ENCODE data around the gene TTC7B. TPM values are rescaled to one million over a fixed set of nuclear protein-coding genes. Genes with fewer than 3 reads are reported as not detected.

The TTC7B gene
- total RNA-seq, 4 donors from 2014 or later: 35.0 to 78.7 (median 36.8) TPM

DNA sequence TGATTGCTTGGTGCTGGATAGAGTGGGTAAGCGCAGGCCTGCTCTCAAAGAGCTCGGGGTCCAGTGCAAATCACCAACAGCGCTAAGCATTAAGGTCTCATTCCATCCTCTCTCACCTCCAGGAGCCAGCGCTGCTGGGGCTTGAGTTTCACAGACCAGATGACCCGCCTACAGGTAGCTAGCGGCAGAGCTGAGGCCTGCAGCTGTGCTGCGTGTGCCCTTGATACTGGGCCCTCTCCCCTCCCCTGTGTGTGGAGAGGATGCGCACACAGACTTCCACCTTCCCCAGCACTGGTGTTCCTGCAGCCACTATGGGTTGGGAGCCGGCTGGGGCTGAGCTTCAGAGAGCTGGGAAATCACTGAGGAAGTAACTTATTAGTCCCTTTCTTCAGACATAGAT, 269.5 kb downstream of the TTC7B start:
- Histone ChIP-seq H3K36me3 (no peaks in the 10 kb centered on the region), H3K9me3 (no peaks in the 10 kb centered on the region), H3K4me3 (no peak overlapping the region), H3K27me3 (no peaks in the 10 kb centered on the region), H3K4me1 (peaks cover 25% of the 10 kb centered on the region in 2 donors), H3K27ac (peak overlapping the region; percentile 66 to 84 (median 77))
- no peak for ATAC-seq
- intact Hi-C loops (cut with DNase I; ENCODE audit: low total_unique reads): no loop called here
- DNase-seq: no peak
- in situ Hi-C loops (cut with MboI; ENCODE audit: low sequenced_read_pairs in 4 of 4): no loop called here
- TF ChIP-seq POLR2A (IDR thresholded peaks at IDR 0.05): no peak
- TF ChIP-seq, protein P1, sequence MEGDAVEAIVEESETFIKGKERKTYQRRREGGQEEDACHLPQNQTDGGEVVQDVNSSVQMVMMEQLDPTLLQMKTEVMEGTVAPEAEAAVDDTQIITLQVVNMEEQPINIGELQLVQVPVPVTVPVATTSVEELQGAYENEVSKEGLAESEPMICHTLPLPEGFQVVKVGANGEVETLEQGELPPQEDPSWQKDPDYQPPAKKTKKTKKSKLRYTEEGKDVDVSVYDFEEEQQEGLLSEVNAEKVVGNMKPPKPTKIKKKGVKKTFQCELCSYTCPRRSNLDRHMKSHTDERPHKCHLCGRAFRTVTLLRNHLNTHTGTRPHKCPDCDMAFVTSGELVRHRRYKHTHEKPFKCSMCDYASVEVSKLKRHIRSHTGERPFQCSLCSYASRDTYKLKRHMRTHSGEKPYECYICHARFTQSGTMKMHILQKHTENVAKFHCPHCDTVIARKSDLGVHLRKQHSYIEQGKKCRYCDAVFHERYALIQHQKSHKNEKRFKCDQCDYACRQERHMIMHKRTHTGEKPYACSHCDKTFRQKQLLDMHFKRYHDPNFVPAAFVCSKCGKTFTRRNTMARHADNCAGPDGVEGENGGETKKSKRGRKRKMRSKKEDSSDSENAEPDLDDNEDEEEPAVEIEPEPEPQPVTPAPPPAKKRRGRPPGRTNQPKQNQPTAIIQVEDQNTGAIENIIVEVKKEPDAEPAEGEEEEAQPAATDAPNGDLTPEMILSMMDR (IDR thresholded peaks at IDR 0.05 in 4 of 5, conservative IDR thresholded peaks at IDR 0.05 in 1 of 5): no peak

DNA sequence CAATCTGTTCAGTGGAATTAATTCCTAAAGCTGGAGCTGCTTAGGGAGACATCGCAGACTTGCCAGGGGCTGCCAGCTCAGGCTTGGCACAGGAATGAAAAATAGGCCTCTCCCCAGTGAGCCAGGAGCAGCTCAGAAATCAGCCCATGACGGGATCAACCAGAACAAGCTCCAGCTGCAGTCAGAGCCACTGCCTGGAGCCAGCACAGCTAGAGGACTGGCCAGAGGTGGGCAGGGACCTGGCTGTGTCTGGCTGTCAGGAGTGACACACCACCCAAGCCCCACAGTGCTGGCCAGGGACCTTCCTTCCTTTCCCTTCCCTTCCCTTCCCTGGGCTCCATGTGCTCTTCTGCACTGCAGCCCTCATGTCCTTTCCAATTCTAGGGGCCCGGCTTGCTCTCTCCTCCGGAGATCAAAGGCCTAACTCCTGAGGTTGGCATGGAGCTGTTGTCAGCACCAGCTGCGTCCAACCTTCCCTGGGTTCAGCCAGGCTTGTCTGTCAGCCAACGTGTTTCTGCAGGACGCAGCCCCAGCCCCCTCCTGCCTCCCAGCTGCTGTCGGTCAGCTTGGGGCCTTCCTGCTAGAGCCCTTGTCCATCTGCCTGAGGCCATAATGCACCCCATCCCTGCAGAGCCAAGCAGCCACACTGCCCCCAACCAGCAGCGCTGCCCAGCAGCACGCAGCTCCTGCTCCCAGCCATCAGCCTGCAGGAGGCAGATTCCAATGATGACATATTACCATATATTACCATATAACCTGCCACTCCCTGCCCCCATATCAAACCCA, 270.1 kb downstream of the TTC7B start:
- ATAC-seq: peak; percentile 84 to 85
- peaks cover 23 to 25% of the 10 kb centered on the region in 2 donors for H3K4me1 ChIP-seq
- intact Hi-C loops (cut with DNase I; ENCODE audit: low total_unique reads): no loop called here

DNA sequence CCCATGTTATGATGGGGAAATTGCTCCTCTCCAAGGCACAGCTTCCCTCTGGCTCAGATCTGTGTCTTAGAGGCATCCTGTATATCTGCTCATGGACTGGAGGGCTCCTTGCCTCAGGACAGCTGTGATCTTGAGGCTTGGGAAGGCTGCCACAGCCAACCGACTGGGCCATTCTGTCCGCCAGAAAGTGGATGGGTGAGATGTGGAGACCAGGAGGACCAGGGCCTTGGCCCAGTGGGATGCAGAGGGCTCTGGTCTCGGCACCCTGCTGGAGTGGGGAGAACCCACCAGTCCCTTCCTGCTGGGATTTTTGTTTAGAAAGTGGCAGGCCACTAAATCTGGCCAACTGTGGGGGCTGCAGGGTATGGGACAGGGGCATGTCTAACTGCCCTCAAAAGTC, 270.8 kb downstream of the TTC7B start:
- TF ChIP-seq, protein P1 (IDR thresholded peaks at IDR 0.05 in 4 of 5, conservative IDR thresholded peaks at IDR 0.05 in 1 of 5): no peak
- no peak for TF ChIP-seq POLR2A (IDR thresholded peaks at IDR 0.05)
- Histone ChIP-seq H3K4me3 (no peak overlapping the region), H3K4me1 (peaks cover 23 to 25% of the 10 kb centered on the region in 2 donors), H3K36me3 (peaks cover 0 to 7% of the 10 kb centered on the region in 2 donors), H3K27me3 (no peaks in the 10 kb centered on the region), H3K27ac (peak overlapping the region; percentile 66 to 84 (median 77)), H3K9me3 (no peaks in the 10 kb centered on the region)
- DNase-seq (no peak), ATAC-seq (peak in 1 of 2 donors; percentile 26)
- intact Hi-C loops (cut with DNase I; ENCODE audit: low total_unique reads) (no loop called here), in situ Hi-C loops (cut with MboI; ENCODE audit: low sequenced_read_pairs in 4 of 4) (no loop called here)

More for the DNA sequence above, 270.1 kb downstream of the TTC7B start:
- no peak for TF ChIP-seq POLR2A (IDR thresholded peaks at IDR 0.05)
- H3K27ac ChIP-seq: peak overlapping the region; percentile 66 to 84 (median 77)
- no peaks in the 10 kb centered on the region for H3K27me3 ChIP-seq
- no peaks in the 10 kb centered on the region for H3K9me3 ChIP-seq
- in situ Hi-C loops (cut with MboI; ENCODE audit: low sequenced_read_pairs in 4 of 4): no loop called here
- DNase-seq: peak; percentile 32 to 76
- peaks cover 0 to 4% of the 10 kb centered on the region in 2 donors for H3K36me3 ChIP-seq
- no peak overlapping the region for H3K4me3 ChIP-seq

DNA sequence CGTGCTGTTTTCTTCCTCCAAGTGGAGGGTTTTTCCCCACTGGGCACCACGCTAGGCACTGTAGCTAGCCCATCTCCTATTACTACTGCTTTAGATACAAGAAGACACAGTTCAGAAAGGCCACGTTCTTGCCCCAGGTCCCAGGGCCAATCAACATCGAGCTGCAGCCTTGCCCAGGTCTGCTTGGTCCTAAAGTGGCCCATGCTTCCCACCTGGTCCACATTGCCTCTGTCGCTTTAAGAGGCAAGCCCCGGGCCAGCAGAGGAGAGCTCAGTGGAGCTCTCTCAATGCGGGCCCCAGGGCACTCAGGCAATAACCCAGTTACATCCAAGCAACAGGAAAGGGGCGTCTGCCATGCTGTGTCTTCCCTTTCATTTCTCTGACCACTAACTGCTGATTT, 271.3 kb downstream of the TTC7B start:
- Histone ChIP-seq H3K36me3 (peaks cover 0 to 11% of the 10 kb centered on the region in 2 donors), H3K27me3 (no peaks in the 10 kb centered on the region), H3K9me3 (no peaks in the 10 kb centered on the region), H3K4me1 (peaks cover 23 to 25% of the 10 kb centered on the region in 2 donors), H3K27ac (peak overlapping the region; percentile 66 to 84 (median 77)), H3K4me3 (no peak overlapping the region)
- in situ Hi-C loops (cut with MboI; ENCODE audit: low sequenced_read_pairs in 4 of 4): no loop called here
- TF ChIP-seq, protein P1 (IDR thresholded peaks at IDR 0.05 in 4 of 5, conservative IDR thresholded peaks at IDR 0.05 in 1 of 5): no peak
- no peak for TF ChIP-seq POLR2A (IDR thresholded peaks at IDR 0.05)
- intact Hi-C loops (cut with DNase I; ENCODE audit: low total_unique reads): no loop called here
- DNase-seq (no peak), ATAC-seq (no peak)

DNA sequence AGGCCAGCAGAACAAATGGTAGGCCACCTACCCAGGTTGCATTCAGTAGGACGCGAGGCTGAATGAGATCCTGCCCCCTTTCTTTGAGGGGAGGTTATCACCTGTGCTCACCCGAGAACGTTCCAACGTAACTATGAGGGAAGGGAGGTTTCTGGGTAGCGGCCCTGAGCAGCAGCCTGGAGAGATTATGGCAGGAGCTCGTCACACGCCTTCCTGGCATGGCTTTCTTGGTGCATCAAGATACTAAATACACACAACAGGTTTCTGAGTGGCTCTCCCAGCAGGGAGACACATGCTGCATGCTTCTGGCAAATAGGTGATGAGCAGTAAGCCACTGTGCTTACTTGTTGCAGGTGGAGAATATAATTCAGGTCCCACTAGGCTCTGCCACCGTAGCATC, 271.7 kb downstream of the TTC7B start:
- Histone ChIP-seq H3K27ac (no peak overlapping the region), H3K36me3 (peaks cover 0 to 15% of the 10 kb centered on the region in 2 donors), H3K27me3 (no peaks in the 10 kb centered on the region), H3K9me3 (no peaks in the 10 kb centered on the region), H3K4me1 (peaks cover 23 to 25% of the 10 kb centered on the region in 2 donors), H3K4me3 (no peak overlapping the region)
- in situ Hi-C loops (cut with MboI; ENCODE audit: low sequenced_read_pairs in 4 of 4): no loop called here
- no peak for ATAC-seq
- no peak for DNase-seq
- intact Hi-C loops (cut with DNase I; ENCODE audit: low total_unique reads): no loop called here
- TF ChIP-seq POLR2A (IDR thresholded peaks at IDR 0.05): no peak
- TF ChIP-seq, protein P1 (IDR thresholded peaks at IDR 0.05 in 4 of 5, conservative IDR thresholded peaks at IDR 0.05 in 1 of 5): no peak

All from gastrocnemius medialis (tissue), 4 donors.